Mesodermal cell (in vitro differentiated cells): ENCODE results near the gene TLR6.

Experiments
- H3K27ac ChIP-seq: 2 replicates; pipeline ENCODE4 v1.7.0; 2013; ENCODE audit warnings: mild to moderate bottlenecking, low read depth, low read length, moderate library complexity; ENCODE audit not compliant: severe bottlenecking
- H3K36me3 ChIP-seq: 2 replicates; pipeline ENCODE4 v1.7.1; 2013; ENCODE audit warnings: mild to moderate bottlenecking, low read length, moderate library complexity; ENCODE audit not compliant: control insufficient read depth, insufficient read depth
- H3K4me1 ChIP-seq: one replicate; pipeline ENCODE4 v1.7.1; 2013; ENCODE audit warnings: mild to moderate bottlenecking, low read length; ENCODE audit not compliant: insufficient read depth, control insufficient read depth, poor library complexity, severe bottlenecking
- H3K4me3 ChIP-seq: 2 replicates; pipeline ENCODE4 v1.7.0; 2013; ENCODE audit warnings: low read length, control low read depth, mild to moderate bottlenecking; ENCODE audit not compliant: insufficient read depth, poor library complexity, severe bottlenecking; ENCODE audit errors: extremely low read depth
- H3K9me3 ChIP-seq: 2 replicates; pipeline ENCODE4 v1.7.1; 2013; ENCODE audit warnings: mild to moderate bottlenecking, low read length, moderate library complexity; ENCODE audit not compliant: control insufficient read depth
- WGBS, 2 experiments: methylation state at CpG; one replicate each; pipeline ENCODE4 v1.1.5; 2013; ENCODE audit warnings: missing lambda C conversion rate in 2 of 2; ENCODE audit not compliant: insufficient coverage in 2 of 2; 5-methylcytosine and 5-hydroxymethylcytosine counted together

Gene TLR6

DNA sequence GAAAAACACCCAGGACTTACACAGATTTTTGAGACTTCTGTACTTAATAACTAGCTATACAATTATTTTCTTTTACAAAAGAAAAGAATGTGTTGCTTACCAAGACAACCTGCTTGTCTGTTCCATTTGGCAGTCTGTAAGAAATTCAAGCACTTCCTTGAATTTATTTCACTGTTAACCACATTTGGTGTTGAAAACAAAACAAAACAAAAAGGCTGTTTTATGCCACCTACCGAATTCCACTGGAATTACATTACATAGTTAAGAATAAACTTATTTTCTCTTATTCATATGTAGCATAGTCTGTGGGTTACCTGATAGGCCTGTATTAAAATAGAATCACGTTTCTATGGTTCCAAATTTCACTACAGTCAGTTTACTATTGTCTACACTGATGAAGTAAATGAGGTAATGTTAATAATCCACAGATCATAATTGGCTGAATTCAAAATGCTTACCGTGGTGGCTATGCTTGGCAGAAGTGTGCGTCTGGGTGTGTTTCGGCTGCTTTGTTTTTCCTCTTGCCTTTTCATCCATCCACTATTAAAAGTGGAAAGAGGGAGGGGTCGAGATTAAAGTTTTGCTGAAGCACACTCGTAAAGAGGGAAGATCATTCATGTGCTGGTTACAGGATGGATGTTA is 51.8 kb downstream of the TLR6 start, which contains the start of gene TLR1:
Gene TLR1 (minus strand): TSS at position 138 of the 642 bp plus-strand sequence. CDS start 5,960 bp downstream, outside the sequence.
- Histone ChIP-seq H3K27ac (no peak within 1 kb of the TSS), H3K36me3 (no peaks in the 10 kb centered on the region), H3K4me3 (no peak within 1 kb of the TSS), H3K4me1 (no peaks in the 10 kb centered on the region), H3K9me3 (peaks cover 9% of the 10 kb centered on the region)
- WGBS, 2 experiments: 90% methylated on average over 2 of the region's 7 CpGs; no CpG with 5 or more reads in 1 of the 2 experiments

- no peak overlapping the region for H3K27ac ChIP-seq
- H3K36me3 ChIP-seq: no peaks in the 10 kb centered on the region
- no peak overlapping the region for H3K4me3 ChIP-seq
- 75 to 83% methylated on average over 1 to 2 of the region's 6 CpGs for WGBS, 2 experiments
- no peaks in the 10 kb centered on the region for H3K4me1 ChIP-seq
- H3K9me3 ChIP-seq: peaks cover 9% of the 10 kb centered on the region
These were observed 52.6 kb downstream of the TLR6 start for GRCh38 chr4:38803833-38804653.

- no peak overlapping the region for H3K27ac ChIP-seq
- 92% methylated on average over 9 to 10 of the region's 15 CpGs for WGBS, 2 experiments
- H3K4me3 ChIP-seq: no peak overlapping the region
- H3K9me3 ChIP-seq: peaks cover 9% of the 10 kb centered on the region
- H3K4me1 ChIP-seq: no peaks in the 10 kb centered on the region
- H3K36me3 ChIP-seq: no peaks in the 10 kb centered on the region
These were observed 53.9 kb downstream of the TLR6 start for GRCh38 chr4:38802561-38803355.

- H3K36me3 ChIP-seq: no peaks in the 10 kb centered on the region
- no peak overlapping the region for H3K27ac ChIP-seq
- H3K9me3 ChIP-seq: peaks cover 9% of the 10 kb centered on the region
- no peak overlapping the region for H3K4me3 ChIP-seq
- WGBS, 2 experiments: no CpG with 5 or more reads among the region's 3 CpGs
- no peaks in the 10 kb centered on the region for H3K4me1 ChIP-seq
These were observed 55.6 kb downstream of the TLR6 start for GRCh38 chr4:38800961-38801450.

DNA sequence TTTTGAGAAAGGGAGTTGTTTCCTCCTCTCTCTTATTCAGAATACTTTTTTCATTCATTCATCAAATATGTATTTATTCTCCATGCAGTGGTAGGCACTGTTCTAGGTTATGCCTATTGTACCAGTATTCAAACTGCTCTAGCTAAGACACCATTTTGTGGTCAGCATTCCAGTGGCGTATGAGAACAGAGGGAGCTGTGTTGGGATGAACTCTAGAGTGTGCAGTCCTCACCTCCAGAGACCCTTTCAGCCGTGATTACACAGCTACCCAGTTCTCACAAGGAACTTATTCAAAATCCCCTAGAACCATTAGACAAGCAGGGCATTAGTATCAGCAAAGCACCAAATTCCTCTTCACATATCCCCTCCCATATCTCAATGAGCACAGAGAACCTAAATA is 56.3 kb downstream of the TLR6 start:
- no peak overlapping the region for H3K27ac ChIP-seq
- no peak overlapping the region for H3K4me3 ChIP-seq
- H3K36me3 ChIP-seq: no peaks in the 10 kb centered on the region
- H3K9me3 ChIP-seq: peaks cover 9% of the 10 kb centered on the region
- 71 to 90% methylated on average over 1 to 2 of the region's 2 CpGs for WGBS, 2 experiments
- H3K4me1 ChIP-seq: no peaks in the 10 kb centered on the region

DNA sequence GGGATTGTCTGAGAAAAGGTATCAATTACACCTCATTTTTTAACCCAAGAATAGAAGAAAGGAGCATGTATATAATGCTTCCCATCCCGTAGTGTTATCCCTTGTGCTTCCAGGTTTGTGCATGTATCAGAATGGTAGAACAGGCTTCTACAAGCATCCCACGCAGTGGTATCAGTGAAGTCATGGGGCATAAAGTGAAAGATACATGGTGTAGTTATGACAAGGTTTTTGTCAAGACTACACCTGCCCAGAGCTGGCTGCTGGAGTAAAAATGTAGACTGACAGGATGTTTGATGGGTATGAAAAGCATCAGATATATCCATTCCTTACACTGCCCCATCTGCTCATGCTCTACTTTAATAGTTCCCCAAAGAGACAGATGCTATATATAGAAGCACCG is 61.5 kb downstream of the TLR6 start:
- Histone ChIP-seq H3K4me1 (peaks cover 3% of the 10 kb centered on the region), H3K4me3 (no peak overlapping the region), H3K9me3 (no peaks in the 10 kb centered on the region), H3K27ac (no peak overlapping the region), H3K36me3 (no peaks in the 10 kb centered on the region)
- 80 to 96% methylated on average over 3 of the region's 3 CpGs for WGBS, 2 experiments

DNA sequence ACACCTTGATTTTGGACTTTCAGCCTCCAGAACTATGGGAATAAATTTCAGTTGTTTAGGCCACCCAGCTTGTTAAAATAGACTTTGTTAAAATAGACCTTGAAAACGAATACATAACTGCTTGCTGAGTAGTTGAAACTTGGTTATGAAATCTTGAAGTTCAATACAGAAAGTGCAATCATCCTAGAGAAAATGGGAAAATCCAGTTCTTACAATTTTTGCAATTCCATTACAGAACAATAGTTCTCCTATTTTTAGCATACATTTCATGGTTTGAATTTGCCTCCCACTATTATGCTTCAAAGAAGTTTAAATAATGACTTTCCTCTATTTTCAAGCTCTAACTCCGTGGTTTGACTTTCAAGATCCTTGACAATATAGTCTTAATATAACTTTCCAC is 62.6 kb downstream of the TLR6 start:
- Histone ChIP-seq H3K4me1 (peaks cover 3% of the 10 kb centered on the region), H3K36me3 (no peaks in the 10 kb centered on the region), H3K27ac (no peak overlapping the region), H3K4me3 (no peak overlapping the region), H3K9me3 (no peaks in the 10 kb centered on the region)
- WGBS, 2 experiments: 86 to 90% methylated on average over 1 to 2 of the region's 2 CpGs

- WGBS, 2 experiments: 67 to 93% methylated on average over 1 to 2 of the region's 2 CpGs
- Histone ChIP-seq H3K27ac (no peak overlapping the region), H3K4me1 (peaks cover 3% of the 10 kb centered on the region), H3K4me3 (no peak overlapping the region), H3K9me3 (no peaks in the 10 kb centered on the region), H3K36me3 (no peaks in the 10 kb centered on the region)
These were observed 65.6 kb downstream of the TLR6 start for GRCh38 chr4:38791010-38791409.

- WGBS, 2 experiments: no CpG with 5 or more reads among the region's 1 CpG
These were observed 68.3 kb downstream of the TLR6 start for GRCh38 chr4:38788317-38788716.

DNA sequence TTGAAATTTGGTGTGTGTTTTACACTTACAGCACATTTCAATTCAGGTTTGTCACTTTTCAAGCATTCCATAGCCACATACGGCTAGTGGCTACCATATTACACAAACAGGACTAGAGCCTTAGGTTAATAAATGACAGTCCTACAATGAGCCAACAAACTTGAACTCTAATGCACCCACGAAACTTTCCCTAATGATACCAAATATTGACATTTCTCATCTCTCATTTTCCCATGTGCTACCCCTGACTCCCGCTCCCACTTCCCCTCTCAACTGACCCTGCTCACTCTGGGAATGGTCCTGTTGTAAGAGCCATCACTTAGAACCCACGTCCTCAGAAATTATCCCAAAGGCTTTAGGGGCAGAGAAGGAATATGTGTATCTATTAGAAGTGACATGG is 68.9 kb downstream of the TLR6 start:
- WGBS, 2 experiments: 80 to 93% methylated on average over 2 to 3 of the region's 4 CpGs
- Histone ChIP-seq H3K4me1 (peaks cover 3% of the 10 kb centered on the region), H3K27ac (no peak overlapping the region), H3K9me3 (no peaks in the 10 kb centered on the region), H3K4me3 (no peak overlapping the region), H3K36me3 (no peaks in the 10 kb centered on the region)

More at GRCh38 chr4:38788317-38788716, 68.3 kb downstream of the TLR6 start:
- Histone ChIP-seq H3K4me3 (no peak overlapping the region), H3K27ac (no peak overlapping the region), H3K4me1 (peaks cover 3% of the 10 kb centered on the region), H3K9me3 (no peaks in the 10 kb centered on the region), H3K36me3 (no peaks in the 10 kb centered on the region)
